HG02678 (cell line): ENCODE data around the gene DLST.
A peak's percentile ranks its signal among the peaks of the same experiment; 100 is the strongest.

ENCODE experiments used
- ATAC-seq: cut with Tn5 transposase; IDR thresholded peaks from one replicate; pipeline ENCODE4 v1.9.1; 2021; ENCODE audit warnings: mild to moderate bottlenecking, moderate library complexity; ENCODE audit not compliant: unreplicated experiment

Gene DLST

GRCh38 chr14:74892745-74893144, 11.0 kb downstream of the DLST start:
- ATAC-seq = no peak

- peak; percentile 54 for ATAC-seq
Measured at GRCh38 chr14:74893614-74894091, 11.9 kb downstream of the DLST start.

GRCh38 chr14:74896400-74896799, 14.7 kb downstream of the DLST start:
- no peak for ATAC-seq

GRCh38 chr14:74897642-74898041, 15.9 kb downstream of the DLST start:
- ATAC-seq = no peak

GRCh38 chr14:74898083-74898482, 16.4 kb downstream of the DLST start:
- no peak for ATAC-seq

GRCh38 chr14:74898694-74899093, 17.0 kb downstream of the DLST start:
- ATAC-seq = no peak

GRCh38 chr14:74902941-74903705, 21.4 kb downstream of the DLST start:
- ATAC-seq = no peak

- ATAC-seq = no peak
Measured at GRCh38 chr14:74904635-74905503, 23.2 kb downstream of the DLST start.

- peak; percentile 52 for ATAC-seq
Measured at GRCh38 chr14:74905595-74906142, 24.0 kb downstream of the DLST start.

GRCh38 chr14:74906925-74907521, 25.3 kb downstream of the DLST start:
- no peak for ATAC-seq

GRCh38 chr14:74907744-74908143, 26.0 kb downstream of the DLST start:
- no peak for ATAC-seq

- no peak for ATAC-seq
Measured at GRCh38 chr14:74908861-74909341, 27.2 kb downstream of the DLST start.

- ATAC-seq = no peak
Measured at GRCh38 chr14:74909501-74909900, 27.8 kb downstream of the DLST start.

- ATAC-seq = no peak
Measured at GRCh38 chr14:74909911-74910310, 28.2 kb downstream of the DLST start.

GRCh38 chr14:74910556-74910955, 28.8 kb downstream of the DLST start:
- ATAC-seq = no peak

- ATAC-seq = no peak
Measured at GRCh38 chr14:74911221-74911620, 29.5 kb downstream of the DLST start.

- ATAC-seq = no peak
Measured at GRCh38 chr14:74911704-74912103, 30.0 kb downstream of the DLST start.

- ATAC-seq = no peak
Measured at GRCh38 chr14:74912111-74912510, 30.4 kb downstream of the DLST start.

GRCh38 chr14:74912801-74913200, 31.1 kb downstream of the DLST start:
- no peak for ATAC-seq

GRCh38 chr14:74913393-74913910, 31.7 kb downstream of the DLST start:
- ATAC-seq = no peak
